Adrenal gland (tissue), 12 donors: ENCODE measurements around the gene SMIM44. TPM values are rescaled to one million over a fixed set of nuclear protein-coding genes. Genes with fewer than 3 reads are reported as not detected.

Experiments
- DNase-seq, 7 donors: peaks; one replicate each; pipeline ENCODE4 v3.0.0-alpha.2; 2019 to 2020
- H3K27ac ChIP-seq, 5 donors: fragments of 200-600 bp; sonication (generic) in 4 of 5; 1 replicate in 3 of 5; 2 replicates in 2 of 5; pipeline versions ENCODE4 v1.5.1 to v1.8.0; 2016 to 2020; ENCODE audit warnings: mild to moderate bottlenecking in 1 of 5
- H3K27me3 ChIP-seq: fragments of 200-600 bp; 2 replicates; pipeline ENCODE4 v1.8.0; 2021
- H3K36me3 ChIP-seq, 2 donors: fragments of 200-600 bp; replicated peaks in 1 of 2; 1 replicate in 1 of 2; 2 replicates in 1 of 2; pipeline versions ENCODE4 v1.5.1 to v1.8.0; 2018 to 2022
- H3K4me1 ChIP-seq, 2 donors: fragments of 200-600 bp; replicated peaks in 1 of 2; 1 replicate in 1 of 2; 2 replicates in 1 of 2; pipeline versions ENCODE4 v1.5.1 to v1.8.0; 2018 to 2021
- H3K4me3 ChIP-seq, 4 donors: fragments of 200-600 bp; sonication (generic) in 3 of 4; one replicate each; pipeline ENCODE4 v1.5.1; 2016 to 2018
- H3K9me3 ChIP-seq, 3 donors: fragments of 200-600 bp; sonication (generic) in 1 of 3; replicated peaks in 1 of 3; 1 replicate in 2 of 3; 2 replicates in 1 of 3; pipeline versions ENCODE4 v1.5.1 to v1.8.0; 2016 to 2021
- POLR2A ChIP-seq, 2 donors: fragments of 450-650 bp; IDR thresholded peaks; one replicate each; pipeline ENCODE4 v1.6.1; 2017; ENCODE audit warnings: antibody characterized with exemption in 2 of 2, mild to moderate bottlenecking in 2 of 2, moderate library complexity in 1 of 2
- WGBS, 4 donors: extraction: QIAGEN DNeasy Blood & Tissue Kit in 2 of 4; methylation state at CpG; one replicate each; pipeline versions ENCODE4 v1.1.5 to v1.1.7; 2013 to 2017; 5-methylcytosine and 5-hydroxymethylcytosine counted together
- intact Hi-C, 2 donors: fragments of 100-400 bp; cut with DNase I; formaldehyde crosslinking; loops; one replicate each; pipeline versions ENCODE4 v1.14.1 to v1.15.0; 2022 to 2023
- polyA plus RNA-seq, 3 donors: library from polyadenylated mRNA; stranded (reverse); fragments of 200-250 nt in 2 of 3; fragments of 350-450 nt in 1 of 3; fragmentation: Illumina TruSeq in 1 of 3; extraction: RNeasy Lipid Tissue Mini Kit (QIAGEN cat#74804) in 1 of 3; gene quantifications; one replicate each; pipeline ENCODE4 v1.2.3, GENCODE V29; 2013 to 2014
- total RNA-seq, 9 donors: library from RNA; depleted of rRNA in 4 of 9; stranded (reverse); fragments of >200 nt in 4 of 9; fragments of 120-200 nt in 1 of 9; fragmentation: NEBNext Ultra II Directional in 1 of 9; extraction: Animal tissue kit (Norgen Biotek cat#: 25700) in 1 of 9; gene quantifications; one replicate each; pipeline versions ENCODE4 v1.1.0 to v1.2.4, GENCODE V29; 2013 to 2023
- TF ChIP-seq, protein P1 (sequence below), 6 experiments: fragments of 450-650 bp in 4 of 6; fragments of 200-600 bp in 2 of 6; sonication (generic) in 1 of 6; IDR thresholded peaks; 1 replicate in 5 of 6; 2 replicates in 1 of 6; pipeline versions ENCODE4 v1.5.1 to v1.8.0; 2016 to 2021; ENCODE audit warnings: antibody characterized with exemption in 6 of 6, mild to moderate bottlenecking in 2 of 6, moderate library complexity in 1 of 6
- donor health status: healthy with polysubstance abuse.
- donor health status: Bipolar disorder and iron deficiency.
- donor health status: DM: yes; HTN: yes; CAD: no.
- donor health status: DM: no; HTN: no; CAD: no.
- donor health status: DM: no; HTN: no; CAD: no.
- donor health status: DM: yes; HTN: yes; CAD: no.

SMIM44 gene
- total and polyA plus RNA-seq, 12 donors: not detected

DNA sequence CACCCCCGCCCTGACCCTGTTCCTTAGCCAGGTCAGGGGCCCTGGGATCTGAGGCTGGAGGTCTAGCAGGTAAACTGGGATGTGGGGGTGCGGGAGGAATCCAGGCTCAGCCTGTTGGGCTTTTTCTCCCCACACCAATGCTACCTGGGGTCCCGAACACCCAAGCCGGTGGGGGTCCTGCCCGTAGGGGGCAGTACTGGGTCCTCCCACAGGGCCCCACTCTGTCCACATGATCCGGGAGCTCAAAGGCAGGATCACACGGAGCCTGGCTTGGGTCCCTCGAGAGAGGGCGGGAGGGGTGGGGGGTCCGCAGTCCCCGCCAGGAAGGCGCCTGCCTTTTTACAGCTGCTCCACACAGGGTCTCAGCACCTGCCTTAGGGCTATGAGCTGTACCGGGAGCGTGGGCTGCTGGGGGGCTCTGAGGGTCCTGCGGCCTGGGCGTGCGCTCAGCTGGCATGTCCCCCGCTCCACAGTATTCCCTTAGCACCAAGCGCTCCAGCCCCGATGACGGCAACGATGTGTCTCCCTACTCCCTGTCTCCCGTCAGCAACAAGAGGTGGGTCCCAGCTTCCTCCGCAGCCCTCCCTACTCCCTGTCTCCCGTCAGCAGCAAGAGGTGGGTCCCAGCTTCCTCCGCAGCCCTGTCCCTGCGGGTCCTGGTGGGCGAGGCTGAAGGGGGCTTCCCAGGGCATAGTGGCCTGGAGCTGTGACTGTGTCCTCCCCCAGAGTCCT, 43.4 kb upstream of the SMIM44 start:
- no peak overlapping the region for H3K27ac ChIP-seq
- 88 to 94% (median 91%) methylated on average over 16 to 28 of the region's 28 CpGs for WGBS, 4 donors
- H3K9me3 ChIP-seq: no peaks in the 10 kb centered on the region
- H3K27me3 ChIP-seq: no peaks in the 10 kb centered on the region
- TF ChIP-seq POLR2A (IDR thresholded peaks at IDR 0.05): no peak
- no peak for DNase-seq
- intact Hi-C loops: no loop called here
- H3K4me1 ChIP-seq: peaks cover 15 to 26% of the 10 kb centered on the region in 2 donors
- H3K4me3 ChIP-seq: no peak overlapping the region
- peaks cover 0 to 58% of the 10 kb centered on the region in 2 donors for H3K36me3 ChIP-seq

GRCh38 chr19:3524904-3525451, 41.7 kb upstream of the SMIM44 start:
- H3K27me3 ChIP-seq: no peaks in the 10 kb centered on the region
- whole genome bisulfite sequencing, 4 donors: 83 to 88% (median 85%) methylated on average over 20 of the region's 20 CpGs
- peak in 1 of 7 donors; percentile 22 for DNase-seq
- H3K27ac ChIP-seq: peak overlapping the region in 3 of 5 donors; percentile 10 to 78 (median 43)
- no peaks in the 10 kb centered on the region for H3K9me3 ChIP-seq
- peaks cover 0 to 46% of the 10 kb centered on the region in 2 donors for H3K36me3 ChIP-seq
- H3K4me3 ChIP-seq: no peak overlapping the region
- TF ChIP-seq POLR2A (IDR thresholded peaks at IDR 0.05): no peak
- TF ChIP-seq, protein P1, sequence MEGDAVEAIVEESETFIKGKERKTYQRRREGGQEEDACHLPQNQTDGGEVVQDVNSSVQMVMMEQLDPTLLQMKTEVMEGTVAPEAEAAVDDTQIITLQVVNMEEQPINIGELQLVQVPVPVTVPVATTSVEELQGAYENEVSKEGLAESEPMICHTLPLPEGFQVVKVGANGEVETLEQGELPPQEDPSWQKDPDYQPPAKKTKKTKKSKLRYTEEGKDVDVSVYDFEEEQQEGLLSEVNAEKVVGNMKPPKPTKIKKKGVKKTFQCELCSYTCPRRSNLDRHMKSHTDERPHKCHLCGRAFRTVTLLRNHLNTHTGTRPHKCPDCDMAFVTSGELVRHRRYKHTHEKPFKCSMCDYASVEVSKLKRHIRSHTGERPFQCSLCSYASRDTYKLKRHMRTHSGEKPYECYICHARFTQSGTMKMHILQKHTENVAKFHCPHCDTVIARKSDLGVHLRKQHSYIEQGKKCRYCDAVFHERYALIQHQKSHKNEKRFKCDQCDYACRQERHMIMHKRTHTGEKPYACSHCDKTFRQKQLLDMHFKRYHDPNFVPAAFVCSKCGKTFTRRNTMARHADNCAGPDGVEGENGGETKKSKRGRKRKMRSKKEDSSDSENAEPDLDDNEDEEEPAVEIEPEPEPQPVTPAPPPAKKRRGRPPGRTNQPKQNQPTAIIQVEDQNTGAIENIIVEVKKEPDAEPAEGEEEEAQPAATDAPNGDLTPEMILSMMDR (IDR thresholded peaks at IDR 0.05): no peak
- peaks cover 15 to 30% of the 10 kb centered on the region in 2 donors for H3K4me1 ChIP-seq
- intact Hi-C loops: no loop called here

DNA sequence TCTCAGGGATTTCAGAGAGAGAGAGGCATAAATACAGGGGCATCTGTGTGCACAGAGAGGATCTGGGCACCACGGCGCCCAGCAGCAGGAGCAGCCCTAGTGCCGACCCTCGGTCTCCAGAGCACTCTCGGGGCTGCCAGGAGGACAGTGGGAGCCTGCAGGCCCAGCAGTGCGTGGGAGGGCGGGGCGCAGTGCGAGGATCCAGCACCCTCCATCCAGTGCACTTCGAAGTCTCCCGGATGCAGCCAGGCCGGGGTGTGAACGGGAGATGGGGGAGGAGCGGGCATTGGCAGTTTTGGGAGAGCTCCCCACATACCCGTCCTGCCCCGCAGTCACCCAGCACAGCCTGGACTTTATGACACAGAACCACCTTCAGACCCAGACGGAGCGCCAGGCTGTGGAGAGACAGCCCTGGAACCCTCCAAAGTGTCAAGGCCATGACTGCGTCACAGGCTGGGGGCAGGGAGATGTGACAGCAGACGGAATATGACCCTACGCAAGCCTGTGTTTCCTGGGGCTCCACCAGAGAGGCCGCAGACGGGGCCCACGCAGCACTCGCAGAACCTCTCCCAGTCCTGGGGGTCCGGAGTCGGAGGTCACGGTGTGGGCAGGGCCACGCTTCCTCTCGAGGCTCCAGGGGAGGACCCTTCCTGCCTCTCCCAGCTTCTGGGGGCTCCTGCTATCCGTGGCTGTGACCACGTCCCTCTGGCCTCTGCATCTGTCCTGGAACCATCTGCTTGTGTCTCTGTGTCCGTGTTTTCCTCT, 41.0 kb upstream of the SMIM44 start:
- Histone ChIP-seq H3K4me1 (peaks cover 15 to 30% of the 10 kb centered on the region in 2 donors), H3K27me3 (no peaks in the 10 kb centered on the region), H3K4me3 (no peak overlapping the region), H3K27ac (peak overlapping the region in 4 of 5 donors; percentile 10 to 78 (median 58)), H3K9me3 (no peaks in the 10 kb centered on the region), H3K36me3 (peaks cover 0 to 46% of the 10 kb centered on the region in 2 donors)
- intact Hi-C loops: no loop called here
- peak; percentile 89 to 96 (median 93) for DNase-seq
- TF ChIP-seq POLR2A (IDR thresholded peaks at IDR 0.05): peak in 1 of 2 donors; percentile 59
- TF ChIP-seq, protein P1 (IDR thresholded peaks at IDR 0.05): no peak
- 55 to 68% (median 60%) methylated on average over 3 to 33 of the region's 33 CpGs for WGBS, 4 donors

- DNase-seq: no peak
- H3K27me3 ChIP-seq: no peaks in the 10 kb centered on the region
- WGBS, 4 donors: 84 to 88% (median 86%) methylated on average over 7 to 21 of the region's 21 CpGs
- peak overlapping the region in 3 of 5 donors; percentile 32 to 78 (median 72) for H3K27ac ChIP-seq
- no peak overlapping the region for H3K4me3 ChIP-seq
- intact Hi-C loops: no loop called here
- TF ChIP-seq, protein P1 (IDR thresholded peaks at IDR 0.05): no peak
- no peak for TF ChIP-seq POLR2A (IDR thresholded peaks at IDR 0.05)
- H3K4me1 ChIP-seq: peaks cover 15 to 30% of the 10 kb centered on the region in 2 donors
- no peaks in the 10 kb centered on the region for H3K9me3 ChIP-seq
- peaks cover 0 to 46% of the 10 kb centered on the region in 2 donors for H3K36me3 ChIP-seq
Measured at GRCh38 chr19:3523361-3524077, 40.3 kb upstream of the SMIM44 start.
